NCI-H1694 (cell line): ENCODE results near the gene PTH1R.

Source experiments
- DNase-seq: peaks from one replicate; lab custom pipeline; 2025; lab: John Stamatoyannopoulos, UW

The PTH1R gene

GRCh38 chr3:46883054-46883829 is 5.7 kb downstream of the PTH1R start:
- no peak for DNase-seq

- no peak for DNase-seq
These were observed 6.3 kb downstream of the PTH1R start for GRCh38 chr3:46883830-46884185.

DNA sequence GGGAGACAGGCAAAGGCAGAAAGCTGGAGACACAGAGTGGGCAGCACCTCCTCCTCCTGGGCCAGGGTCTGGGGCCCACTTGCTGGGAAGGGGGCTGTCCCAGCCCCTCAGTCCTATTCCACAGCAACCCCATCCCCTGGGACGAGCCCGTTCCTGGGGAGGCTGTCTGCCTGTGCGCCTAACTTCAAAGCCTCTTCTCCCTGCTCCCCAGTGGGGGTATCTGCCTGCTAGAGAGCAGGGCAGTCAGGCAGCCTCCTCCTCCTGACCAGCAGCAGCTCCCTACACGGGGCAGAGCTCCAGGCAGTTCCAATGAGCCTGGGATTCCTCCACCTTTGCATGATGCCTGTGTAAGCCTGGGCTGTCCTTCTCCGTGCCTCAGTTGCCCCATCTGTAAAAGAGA is 6.9 kb downstream of the PTH1R start:
- DNase-seq: no peak

DNA sequence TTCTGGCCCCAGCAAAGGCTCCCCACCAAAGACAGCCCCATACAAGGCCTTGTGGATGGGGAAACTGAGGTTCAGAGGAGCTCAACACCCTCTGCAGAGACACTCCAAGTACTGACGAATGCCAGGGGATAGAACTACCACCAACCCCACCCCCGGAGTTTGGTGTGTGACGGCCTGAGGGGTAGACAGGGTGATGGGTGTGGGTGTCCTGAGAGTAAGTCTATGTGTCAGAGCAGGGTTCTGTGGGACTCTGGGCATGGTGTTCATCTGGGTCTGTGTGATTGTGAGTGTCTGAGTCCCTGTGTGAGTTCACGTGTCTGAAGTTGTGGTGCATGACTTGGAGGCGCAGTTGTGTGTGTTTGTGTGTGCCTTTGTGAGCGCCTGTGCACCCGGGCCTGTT is 7.4 kb downstream of the PTH1R start:
- DNase-seq: no peak

DNA sequence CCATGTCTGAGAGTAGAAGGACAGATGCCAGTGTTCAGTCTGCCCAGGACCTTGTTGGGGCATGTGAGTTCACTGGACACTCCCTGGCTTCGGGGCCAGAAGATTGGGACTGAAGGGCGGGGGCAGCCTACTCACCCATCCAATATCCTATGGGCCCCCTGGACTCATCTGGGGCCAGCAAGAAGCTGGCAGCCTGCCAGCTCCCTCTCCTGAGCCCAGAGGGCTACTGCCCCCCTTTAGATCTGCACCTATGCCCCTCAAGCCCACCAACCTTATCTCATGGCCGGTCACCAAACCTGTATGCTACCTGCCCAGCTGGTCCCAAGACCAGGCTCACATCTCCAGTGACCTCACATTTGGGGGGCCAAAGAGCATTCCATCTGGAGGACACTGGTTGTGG is 8.1 kb downstream of the PTH1R start:
- DNase-seq: no peak

GRCh38 chr3:46887980-46888494 is 10.5 kb downstream of the PTH1R start:
- no peak for DNase-seq

DNA sequence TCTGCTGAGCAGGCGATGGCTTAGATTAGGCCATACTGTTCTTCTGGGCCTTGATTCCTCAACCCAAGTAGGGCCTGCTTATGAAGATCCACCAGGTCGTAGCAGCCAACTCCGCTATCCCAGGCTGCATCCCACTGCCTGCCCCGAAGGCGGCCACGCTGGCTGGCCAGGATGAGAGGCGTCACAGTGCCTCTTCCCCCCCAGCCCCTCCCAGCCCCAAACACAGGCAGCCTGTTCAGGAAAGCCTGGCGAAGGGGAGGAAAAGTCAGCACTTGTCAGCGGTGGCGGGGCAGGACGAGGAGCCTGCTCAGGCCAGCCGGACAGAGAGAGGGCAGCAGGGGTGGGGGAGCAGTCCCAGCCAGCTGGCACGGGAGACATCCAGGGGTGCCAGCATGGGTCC is 11.2 kb downstream of the PTH1R start:
- no peak for DNase-seq

- no peak for DNase-seq
These were observed 12.0 kb downstream of the PTH1R start for GRCh38 chr3:46889381-46890110.

DNA sequence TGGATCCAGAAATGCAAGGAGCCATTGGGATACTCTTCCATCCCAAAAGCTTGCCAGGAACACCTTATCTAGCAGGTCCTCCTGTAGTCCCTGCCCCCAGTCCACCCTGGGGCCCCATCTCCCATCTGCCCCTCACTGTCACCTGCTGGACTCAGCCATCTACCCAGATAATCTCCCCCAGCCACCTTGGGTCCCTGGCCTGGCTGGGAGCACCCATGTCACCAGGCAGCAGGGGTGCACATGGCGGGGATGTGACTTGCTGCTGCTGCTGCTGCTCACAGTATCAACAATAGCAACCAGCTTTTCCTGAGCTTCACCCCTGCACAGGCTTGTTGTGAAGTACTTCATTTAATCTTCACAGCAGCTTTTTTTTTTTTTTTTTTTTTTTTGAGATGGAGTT is 12.6 kb downstream of the PTH1R start:
- DNase-seq: no peak

- no peak for DNase-seq
These were observed 13.6 kb downstream of the PTH1R start for GRCh38 chr3:46891132-46891531.

DNA sequence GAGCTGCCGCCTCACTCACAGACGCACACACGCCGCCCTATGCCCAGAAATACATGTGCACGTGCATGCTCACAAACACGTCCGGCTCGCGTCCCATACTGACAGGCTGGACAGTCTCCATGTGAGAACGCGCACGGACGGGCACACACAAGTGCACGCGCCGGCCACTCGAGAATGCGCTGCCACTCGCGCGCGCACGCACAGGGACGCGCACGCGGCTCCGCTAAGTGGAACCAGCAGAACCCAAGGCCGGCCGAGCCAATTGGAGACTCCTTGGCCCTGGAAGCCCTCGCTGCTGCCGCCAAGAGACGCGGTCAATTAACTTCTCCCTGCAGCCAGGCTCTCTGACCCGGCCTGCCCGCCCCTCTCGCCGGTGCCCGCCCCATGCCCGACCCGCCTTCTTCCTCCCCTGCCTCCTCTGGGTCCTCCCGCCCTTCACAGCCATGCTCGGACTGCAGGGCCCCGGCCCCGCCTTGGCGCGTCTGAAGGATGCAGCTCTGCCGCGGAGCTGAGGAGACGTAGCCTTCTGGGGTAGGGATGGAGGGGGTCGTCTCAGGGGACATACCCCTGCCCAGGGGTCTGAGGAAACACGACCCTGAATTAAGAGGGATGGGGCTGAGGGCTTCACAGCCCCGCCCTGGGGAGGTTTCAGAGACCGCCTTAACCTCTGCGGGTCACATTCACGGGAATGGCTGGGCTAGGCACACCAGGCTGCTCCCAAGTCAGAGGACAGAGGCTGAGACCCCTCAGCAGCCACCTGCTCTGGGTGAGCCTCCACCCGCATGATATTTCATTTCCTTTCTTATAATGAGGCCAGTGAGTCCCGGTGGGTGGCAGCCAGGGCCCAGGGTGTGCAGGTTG is 15.0 kb downstream of the PTH1R start:
- DNase-seq: no peak

GRCh38 chr3:46893146-46893748 is 15.7 kb downstream of the PTH1R start:
- DNase-seq: no peak

GRCh38 chr3:46893763-46894162 is 16.2 kb downstream of the PTH1R start:
- no peak for DNase-seq

GRCh38 chr3:46894256-46894655 is 16.7 kb downstream of the PTH1R start:
- DNase-seq: no peak

DNA sequence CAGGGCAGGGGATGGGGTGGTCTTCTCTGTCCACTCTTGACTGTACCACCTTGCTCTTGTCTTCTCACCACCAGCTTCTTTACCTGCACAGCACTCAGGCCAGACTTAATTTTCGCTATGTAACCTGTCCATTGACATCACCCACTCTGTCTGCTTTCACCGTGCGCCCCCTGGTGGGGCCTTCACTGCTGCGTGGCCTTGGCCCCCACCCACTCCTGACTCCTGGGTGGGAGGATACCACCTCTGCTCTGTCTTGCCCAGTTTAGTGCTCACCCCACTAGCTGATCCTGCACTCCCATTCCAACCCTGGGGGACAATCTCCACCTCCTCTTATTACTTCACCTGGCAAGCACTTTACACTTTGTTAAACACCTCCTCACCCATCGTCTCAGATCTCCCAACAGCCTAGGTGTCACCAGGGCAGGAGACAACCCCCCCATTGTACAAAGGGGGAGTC is 17.7 kb downstream of the PTH1R start:
- DNase-seq: peak; percentile 23

DNA sequence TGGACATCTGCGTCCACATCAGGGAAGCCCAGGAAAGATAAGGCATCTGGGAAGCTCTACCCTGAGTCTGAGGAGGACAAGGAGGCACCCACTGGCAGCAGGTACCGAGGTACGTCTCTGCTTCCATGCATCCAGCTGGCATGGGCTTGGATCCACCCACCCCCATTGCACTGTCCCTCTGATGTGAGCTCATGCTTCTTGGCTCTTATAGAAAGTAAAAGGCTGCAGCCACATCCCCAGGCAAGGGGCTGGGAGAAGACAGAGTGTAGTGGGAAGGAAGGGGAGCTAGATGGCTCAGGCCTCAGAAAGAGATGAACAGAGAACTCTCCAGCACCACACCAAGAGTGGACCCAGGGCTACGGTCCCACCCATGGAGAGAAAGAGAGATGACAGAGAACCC is 18.2 kb downstream of the PTH1R start:
- no peak for DNase-seq

DNA sequence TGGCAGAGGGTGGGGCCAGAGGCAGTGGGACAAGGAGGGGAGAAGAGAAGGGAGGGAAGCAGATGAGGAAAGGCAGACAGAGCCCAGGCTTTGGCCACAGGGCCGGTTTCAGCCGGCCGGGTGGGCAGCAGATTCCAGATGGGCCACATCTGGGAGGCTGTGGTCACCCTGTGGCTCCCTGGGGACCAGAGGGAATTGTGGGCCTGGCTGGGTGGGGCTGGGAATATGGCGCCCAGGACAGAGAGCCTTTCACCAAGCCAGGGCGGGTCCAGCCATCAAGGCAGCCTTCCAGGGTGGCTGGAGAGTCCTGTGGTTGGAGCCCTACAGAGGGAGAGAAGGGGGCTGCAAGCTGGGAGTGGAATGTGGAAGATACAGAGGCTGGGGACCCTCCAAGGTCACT is 18.9 kb downstream of the PTH1R start:
- DNase-seq: no peak

- DNase-seq: no peak
These were observed 19.5 kb downstream of the PTH1R start for GRCh38 chr3:46897031-46897430.

- DNase-seq: no peak
These were observed 20.4 kb downstream of the PTH1R start for GRCh38 chr3:46897829-46898320.

GRCh38 chr3:46898321-46899150 is 21.0 kb downstream of the PTH1R start:
- no peak for DNase-seq
